Stimulated activated CD4-positive, alpha-beta T cell treated with anti-CD3 and anti-CD28 coated beads, Interleukin-4, amount 100 ng/mL, for 48 hours (primary cell): ENCODE data around the gene SPECC1L.
A peak's percentile ranks its signal among the peaks of the same experiment; 100 is the strongest.

Experiments used
- DNase-seq, 2 donors: peaks; one replicate each; pipeline ENCODE4 v3.0.0-alpha.2; 2020; ENCODE audit warnings: low read depth in 2 of 2

The SPECC1L gene

DNA sequence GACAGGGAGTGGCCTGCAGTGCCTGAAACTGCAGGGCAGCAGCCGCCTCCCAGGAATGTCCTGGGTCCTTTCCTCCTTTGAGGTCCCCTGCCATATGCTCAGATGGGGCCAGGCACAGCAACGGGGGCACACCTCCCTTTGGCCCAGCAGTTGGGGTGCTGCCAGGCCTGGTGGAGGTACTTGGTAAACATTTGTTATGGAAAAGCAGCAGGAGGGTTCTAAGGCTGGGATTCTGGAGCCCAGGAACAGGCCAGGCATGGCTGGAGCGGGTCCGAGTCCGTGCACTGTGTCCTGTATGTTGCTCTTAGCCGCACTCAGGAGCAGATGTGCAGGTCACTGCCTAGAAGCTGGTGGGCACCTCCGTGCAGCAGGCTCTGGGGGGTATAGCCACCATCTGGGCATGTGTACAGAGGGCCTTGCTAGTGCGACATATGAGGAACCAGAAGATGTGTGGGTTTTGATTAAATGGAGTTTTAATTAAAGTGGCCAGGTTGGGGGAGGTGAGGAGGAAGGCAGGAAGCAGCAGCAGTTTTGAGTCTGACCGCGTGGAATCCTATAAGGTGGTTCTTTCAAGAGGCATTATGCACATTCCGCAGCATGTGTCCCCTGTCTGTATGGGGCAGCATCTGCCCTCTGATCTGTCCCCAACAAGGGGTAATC is 158.2 kb downstream of the SPECC1L start:
- no peak for DNase-seq

DNA sequence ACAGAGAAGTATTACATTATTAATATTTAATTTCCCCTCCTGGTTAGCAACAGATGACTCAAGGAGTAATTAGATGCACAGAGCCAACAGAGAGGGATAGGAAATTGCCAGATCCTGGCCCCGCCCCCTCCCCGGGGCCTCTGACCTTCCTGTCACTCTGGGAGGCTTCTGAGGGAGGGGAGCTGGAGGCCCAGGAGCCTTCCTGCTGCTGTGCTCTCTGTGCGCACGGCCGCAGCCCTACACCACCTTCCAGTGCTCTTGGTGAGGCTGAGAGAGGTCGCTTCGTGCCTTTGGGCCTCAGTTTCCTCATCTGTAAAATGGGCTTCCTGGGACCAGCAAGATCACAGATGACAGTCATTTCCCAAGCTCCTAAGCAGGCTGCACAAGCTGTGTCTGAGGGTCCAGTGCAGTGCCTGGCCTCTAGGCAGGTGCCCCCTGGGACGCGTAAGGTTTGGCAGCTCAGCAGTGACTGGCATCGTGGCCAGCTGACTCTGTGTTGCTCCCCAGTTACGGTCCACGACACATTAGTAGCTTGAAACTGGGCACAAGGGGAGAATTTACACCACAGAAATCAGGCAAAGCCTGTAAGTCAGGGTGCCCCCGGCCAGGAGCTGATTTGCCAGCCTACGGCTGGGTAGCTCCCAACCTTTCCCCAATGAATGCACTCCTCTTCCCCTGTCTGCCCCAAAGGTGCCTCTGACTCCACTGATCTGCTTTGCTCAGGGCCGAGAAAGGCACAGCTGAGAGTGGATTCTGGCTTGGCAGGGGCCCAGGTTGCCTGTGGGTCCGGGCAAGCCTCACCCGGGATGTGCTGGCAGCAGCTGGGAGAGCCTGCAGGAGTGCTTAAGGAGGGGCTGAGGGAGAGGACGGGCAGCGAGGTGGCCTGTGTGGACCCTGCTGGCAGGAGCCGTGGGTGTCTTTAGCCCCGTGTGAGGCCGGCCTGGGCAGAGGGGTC is 159.1 kb downstream of the SPECC1L start:
- peak; percentile 64 to 68 for DNase-seq

DNA sequence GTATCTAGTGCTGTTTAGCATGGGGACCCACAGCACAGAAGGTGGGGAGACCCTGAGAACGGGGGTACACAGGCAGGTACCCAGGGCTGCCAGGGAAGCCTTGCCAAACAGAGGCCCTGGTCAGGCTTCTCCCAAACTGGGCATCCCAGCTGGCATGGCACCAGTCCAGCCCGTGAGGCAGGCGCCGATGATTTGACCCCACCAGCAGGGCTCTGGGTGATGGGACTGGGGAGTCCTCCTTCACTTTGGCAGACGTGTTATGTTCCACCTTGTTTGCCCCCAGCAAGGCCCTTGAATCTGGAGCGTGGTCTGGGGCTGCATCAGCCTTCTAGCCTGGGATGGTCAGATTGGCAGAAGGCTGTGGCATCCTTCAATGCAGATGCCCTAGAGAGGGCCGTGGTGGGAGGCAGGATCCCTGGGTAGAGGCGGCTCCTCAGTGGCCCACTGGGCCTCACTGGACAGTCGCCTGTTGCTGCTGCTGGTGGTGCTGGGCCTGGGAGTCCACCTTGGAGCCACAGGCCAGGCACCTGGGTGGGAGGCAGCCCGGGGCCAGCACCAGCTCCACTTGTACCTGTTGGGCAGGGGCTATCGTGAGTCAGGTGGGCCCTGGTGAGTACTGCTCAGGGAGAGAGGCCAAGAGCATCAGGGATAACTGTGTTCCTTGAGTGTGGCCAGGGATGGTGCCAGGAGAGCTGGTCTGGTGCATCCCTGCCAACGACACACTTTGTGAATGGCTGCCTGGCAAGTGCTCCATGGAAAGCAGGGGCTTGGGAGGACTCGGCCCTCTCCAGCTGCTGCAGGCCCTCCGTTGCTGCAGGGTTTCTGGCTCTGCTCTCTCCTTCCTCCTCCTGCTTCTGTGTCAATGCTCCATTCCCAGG is 160.0 kb downstream of the SPECC1L start:
- no peak for DNase-seq

DNA sequence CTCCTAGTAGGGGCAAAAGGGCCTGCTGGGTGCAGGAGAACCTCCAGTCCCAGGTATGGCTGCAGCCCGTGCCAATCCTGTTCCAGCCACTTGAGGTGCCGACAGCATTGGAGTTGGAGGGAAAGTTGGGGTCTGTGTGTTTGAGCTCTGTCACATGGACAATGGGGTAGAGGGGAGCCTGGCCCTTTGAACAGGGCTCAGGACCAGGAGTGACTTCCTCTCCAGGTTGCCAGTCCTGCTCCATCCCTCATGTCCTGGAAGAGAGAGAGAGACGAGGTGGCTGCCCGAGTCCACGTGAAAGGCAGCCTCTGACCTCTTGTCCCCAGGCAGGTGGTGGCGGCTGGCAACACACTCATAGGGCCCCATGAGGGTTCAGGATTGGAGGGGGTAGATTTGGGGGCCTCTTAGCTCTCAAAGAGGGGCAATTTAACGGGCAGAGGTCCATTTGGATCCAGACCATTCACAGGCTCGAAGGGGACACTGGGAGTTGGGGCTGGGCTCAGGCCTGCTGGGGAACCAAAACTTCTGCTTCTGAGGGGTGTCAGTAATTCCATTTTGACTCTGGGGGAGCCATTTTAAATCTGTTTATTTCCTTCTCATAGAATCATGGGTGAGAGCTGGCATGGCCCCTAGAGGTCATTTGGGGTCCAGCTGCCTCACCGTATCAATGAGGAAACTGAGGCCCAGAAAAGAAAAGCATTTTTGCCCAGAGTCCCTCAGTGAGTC is 160.8 kb downstream of the SPECC1L start:
- no peak for DNase-seq

DNA sequence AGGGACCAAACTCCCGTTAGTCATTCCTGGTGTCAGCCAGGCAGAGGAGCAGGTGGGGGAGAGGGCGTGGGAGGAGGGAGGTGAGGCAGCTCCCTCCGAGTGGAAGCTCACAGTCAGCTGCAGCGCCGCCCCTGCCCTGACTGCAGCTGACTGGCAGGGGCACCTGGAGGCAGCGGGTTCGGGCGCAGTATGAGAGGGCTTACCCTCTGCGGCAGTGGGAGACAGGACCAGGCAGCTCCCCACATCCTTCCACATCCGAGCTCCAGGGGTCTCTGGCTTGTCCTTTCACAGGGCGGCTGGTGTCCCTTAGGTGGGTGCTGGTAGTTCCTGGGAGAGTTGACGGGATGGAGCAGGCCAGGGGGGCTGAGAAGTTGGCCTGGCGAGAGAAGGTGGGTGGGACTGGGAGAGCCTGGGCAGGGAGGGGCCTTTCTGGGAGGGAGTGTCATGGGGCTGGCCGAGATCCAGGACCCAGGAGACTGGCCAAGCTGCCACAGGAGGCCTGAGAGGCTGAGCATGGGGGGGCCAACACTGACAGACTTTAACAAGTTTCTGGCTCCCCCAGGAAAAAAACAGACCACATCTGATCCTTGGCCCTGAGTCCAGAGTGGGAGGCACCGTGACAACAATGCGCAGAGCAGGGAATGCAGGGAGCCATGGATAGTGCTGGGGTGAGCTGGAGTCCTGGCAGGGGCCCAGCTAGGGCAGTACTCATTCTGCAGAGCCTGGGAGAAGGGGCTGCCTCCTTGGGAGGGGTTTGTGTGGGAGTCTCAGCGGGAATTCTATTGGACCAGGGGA is 161.6 kb downstream of the SPECC1L start:
- no peak for DNase-seq

DNA sequence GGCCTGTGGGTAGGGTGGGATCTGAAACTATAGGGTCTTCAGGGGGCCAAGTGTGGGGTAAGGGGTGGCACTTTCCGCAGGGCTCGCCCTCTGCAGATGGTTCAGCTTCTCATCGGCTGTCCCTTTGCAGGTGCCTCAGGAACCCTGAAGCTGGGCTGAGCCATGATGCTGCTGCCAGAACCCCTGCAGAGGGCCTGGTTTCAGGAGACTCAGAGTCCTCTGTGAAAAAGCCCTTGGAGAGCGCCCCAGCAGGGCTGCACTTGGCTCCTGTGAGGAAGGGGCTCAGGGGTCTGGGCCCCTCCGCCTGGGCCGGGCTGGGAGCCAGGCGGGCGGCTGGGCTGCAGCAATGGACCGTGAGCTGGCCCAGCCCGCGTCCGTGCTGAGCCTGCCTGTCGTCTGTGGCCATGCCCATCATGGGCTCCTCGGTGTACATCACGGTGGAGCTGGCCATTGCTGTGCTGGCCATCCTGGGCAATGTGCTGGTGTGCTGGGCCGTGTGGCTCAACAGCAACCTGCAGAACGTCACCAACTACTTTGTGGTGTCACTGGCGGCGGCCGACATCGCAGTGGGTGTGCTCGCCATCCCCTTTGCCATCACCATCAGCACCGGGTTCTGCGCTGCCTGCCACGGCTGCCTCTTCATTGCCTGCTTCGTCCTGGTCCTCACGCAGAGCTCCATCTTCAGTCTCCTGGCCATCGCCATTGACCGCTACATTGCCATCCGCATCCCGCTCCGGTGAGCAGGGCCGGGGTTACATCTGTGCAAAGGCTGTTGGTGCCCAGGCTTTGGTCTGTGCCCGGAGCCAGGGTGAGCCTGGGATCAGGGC is 162.6 kb downstream of the SPECC1L start:
- DNase-seq: no peak

DNA sequence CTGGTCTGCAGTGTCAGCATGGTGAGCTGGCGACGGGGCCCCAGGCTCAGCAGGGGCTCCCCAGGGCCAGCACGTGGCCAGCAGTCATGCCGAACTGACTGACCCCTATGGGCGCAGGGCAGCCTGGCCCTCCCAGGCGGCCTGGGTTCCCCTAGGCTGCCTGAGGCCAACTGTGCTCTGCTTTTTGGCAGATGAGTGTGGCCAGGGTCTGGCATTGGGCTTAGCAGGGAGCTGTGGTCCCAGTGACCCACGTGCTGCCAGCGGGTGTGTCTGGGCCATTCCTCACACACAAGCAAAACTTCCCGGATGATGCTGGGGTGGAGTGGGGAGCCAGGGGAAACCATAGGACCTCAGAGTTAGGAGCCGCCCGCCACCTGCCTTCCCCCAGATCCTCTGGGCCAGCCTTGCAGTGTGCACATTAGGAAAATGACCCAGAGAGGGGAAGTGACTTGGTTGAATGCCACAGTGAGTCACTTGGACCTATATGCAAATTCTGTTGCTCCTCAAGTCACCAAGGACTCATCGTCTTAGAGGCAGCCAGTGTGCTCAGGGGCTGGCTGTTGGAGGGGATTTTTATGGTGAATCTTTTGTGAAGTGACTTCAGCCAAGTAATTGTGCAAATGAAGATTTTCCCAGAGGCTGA is 163.3 kb downstream of the SPECC1L start:
- DNase-seq: no peak

DNA sequence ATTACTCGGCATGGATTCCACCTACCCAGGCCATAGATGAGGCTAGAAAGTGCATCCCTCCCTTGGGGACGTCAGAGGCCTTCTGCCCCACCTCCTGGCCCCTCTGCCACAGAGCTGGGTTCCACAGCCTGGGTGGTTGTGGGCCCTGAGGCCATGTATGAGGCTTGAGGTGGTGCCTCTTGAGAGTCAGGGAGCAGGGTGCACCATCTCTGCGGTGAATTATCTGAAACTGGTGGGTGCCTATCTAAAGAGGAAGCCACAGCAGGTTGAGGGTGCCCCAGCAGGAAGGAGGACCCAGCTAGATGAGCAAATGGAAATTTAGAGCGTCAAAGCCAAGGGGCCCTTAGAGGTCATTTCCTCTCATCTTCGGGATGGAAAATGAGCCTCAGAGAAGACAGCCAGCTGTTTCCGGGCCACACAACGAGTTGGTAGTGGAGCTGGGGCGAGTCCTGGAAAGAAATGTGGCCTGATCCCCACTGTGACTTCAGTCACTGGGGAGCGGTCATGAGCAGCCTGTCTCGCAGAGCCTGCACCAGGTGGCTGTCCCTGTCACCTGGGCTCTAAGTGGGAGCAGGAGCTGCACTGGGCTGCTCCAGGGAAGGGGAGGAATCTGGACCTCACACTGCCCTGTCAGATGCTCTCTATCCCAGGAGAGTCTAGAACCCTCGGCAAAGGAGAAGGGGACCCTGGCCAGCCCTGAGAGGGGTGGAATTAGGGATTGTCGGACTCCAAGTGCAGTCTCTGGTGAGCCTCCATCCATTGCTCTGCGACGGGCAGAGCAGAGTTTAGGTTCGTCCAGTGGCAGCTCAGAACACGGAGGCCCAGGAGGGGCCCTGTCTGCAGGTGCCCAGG is 164.1 kb downstream of the SPECC1L start:
- DNase-seq: peak; percentile 49 to 60

DNA sequence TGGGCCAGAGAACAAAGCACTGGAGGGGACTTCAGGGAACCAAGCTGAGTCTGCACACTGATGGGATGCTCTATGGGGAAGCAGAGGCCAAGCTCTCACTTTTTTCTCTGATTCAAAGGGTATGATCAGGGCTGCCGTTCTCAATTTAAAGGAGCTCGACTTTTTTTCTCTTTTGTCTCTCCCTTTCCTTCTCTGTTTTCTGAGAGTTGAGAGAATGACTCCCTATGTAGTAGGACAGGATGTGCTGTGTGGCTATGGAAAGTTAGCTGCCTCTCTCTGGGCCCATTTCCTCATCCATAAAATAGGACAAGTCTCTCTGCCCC is 164.7 kb downstream of the SPECC1L start:
- DNase-seq: no peak

DNA sequence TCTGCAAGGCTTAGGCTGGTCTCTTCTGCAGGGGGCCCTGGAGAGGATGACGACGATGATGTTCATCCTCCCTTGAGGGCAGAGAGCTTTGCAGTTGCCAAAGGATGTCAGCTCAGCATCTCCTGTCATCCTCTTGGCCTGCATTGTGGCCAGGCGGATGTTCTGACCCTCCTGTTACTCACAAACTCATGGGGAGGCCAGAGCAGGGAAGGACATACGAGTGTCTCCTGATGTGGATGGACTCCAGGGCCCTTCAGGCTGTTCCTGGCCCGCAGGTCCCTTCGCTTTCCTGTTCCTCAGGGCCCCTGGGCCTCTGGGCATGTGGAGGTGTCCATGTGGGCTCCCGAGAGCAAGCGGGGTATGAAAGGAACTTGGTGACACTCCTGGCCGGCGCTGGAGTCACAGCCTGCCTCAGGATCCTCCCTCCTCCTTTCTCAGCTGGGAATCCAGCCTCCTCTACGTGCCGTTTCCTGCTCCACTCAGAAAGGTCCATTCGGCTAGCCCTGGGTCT is 165.3 kb downstream of the SPECC1L start:
- no peak for DNase-seq

DNA sequence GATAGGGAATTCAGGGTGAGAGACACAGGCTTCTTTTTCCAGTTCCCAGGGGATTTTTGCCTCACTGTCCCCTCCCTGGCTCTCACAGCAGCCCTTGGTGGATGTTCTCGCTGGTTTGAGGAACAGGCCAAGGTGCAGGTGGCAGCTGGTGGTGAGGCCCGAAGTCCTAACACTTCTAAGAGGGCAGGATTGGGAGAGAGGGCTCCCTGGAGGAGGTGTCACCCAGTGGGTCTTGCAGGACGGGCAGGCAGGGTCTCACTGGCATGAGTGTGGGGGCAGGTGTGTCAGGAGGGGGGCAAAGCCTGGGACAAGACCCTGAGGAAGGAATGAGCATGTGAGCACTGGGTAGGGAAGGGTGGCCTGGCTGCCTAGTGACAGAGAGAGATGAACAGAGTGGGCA is 165.9 kb downstream of the SPECC1L start:
- no peak for DNase-seq

DNA sequence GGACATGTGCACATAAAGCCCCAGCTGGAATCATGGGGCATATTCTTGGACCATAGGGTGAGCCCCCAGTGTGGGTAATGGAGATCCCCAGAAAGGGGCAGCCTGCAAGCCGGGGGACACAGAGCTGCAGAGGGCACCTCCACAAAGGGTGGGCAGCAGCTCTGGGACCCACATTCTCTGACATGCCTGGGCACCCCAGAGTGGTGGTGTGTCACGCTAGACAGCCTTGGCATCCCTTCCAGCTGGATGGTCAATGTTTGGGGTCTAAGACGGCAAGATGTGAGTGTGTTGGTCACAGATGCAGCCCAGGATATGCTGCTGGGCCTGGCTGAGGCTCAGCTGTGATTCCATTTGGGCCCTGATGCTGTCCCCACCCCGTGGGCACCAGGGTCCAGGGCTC is 166.5 kb downstream of the SPECC1L start:
- DNase-seq: no peak

DNA sequence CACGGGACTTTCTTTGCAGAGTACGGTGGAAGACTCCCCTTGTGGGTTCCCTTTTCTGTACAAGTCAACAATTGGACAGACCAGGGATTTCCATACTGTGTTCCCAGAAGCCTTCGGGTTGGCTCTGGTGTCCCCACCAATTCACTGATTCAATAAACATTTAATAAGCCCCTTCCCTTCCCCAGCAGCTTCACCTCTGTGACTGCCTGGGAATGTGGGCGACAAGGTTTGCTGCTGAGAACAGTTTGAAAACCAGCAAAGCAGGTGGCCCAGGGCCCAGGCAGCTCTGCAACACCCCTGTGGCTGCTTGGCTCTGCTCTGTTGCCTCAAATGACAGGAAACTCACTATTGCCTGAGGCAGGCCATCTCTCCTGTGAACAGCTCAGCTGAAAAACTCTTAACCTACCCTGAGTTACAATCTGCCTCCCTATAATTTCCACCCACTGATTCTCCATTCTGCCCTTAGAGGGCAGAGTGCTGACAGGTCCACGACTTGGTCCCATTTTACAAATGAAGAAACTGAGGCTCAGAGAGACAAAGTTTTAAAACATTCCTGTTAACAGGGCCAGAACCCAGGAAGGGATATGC is 167.2 kb downstream of the SPECC1L start:
- no peak for DNase-seq

DNA sequence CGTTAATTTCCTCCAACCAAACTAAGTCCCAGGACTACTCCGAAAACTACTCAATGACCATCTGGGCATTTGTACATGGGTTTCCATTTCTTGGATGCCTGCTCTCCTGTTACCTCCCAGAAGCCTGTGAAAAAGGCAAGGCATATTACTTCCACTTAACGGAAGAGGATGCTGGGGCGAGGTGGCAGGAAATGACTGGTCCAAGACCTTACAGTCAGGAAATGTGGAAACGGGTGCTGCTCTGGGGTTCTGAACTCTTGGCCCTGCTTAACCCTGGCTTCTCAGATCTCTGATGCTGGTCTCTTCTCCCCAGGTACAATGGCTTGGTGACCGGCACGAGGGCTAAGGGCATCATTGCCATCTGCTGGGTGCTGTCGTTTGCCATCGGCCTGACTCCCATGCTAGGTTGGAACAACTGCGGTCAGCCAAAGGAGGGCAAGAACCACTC is 169.7 kb downstream of the SPECC1L start:
- DNase-seq: no peak

DNA sequence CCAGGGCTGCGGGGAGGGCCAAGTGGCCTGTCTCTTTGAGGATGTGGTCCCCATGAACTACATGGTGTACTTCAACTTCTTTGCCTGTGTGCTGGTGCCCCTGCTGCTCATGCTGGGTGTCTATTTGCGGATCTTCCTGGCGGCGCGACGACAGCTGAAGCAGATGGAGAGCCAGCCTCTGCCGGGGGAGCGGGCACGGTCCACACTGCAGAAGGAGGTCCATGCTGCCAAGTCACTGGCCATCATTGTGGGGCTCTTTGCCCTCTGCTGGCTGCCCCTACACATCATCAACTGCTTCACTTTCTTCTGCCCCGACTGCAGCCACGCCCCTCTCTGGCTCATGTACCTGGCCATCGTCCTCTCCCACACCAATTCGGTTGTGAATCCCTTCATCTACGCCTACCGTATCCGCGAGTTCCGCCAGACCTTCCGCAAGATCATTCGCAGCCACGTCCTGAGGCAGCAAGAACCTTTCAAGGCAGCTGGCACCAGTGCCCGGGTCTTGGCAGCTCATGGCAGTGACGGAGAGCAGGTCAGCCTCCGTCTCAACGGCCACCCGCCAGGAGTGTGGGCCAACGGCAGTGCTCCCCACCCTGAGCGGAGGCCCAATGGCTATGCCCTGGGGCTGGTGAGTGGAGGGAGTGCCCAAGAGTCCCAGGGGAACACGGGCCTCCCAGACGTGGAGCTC is 170.2 kb downstream of the SPECC1L start:
- DNase-seq: no peak

DNA sequence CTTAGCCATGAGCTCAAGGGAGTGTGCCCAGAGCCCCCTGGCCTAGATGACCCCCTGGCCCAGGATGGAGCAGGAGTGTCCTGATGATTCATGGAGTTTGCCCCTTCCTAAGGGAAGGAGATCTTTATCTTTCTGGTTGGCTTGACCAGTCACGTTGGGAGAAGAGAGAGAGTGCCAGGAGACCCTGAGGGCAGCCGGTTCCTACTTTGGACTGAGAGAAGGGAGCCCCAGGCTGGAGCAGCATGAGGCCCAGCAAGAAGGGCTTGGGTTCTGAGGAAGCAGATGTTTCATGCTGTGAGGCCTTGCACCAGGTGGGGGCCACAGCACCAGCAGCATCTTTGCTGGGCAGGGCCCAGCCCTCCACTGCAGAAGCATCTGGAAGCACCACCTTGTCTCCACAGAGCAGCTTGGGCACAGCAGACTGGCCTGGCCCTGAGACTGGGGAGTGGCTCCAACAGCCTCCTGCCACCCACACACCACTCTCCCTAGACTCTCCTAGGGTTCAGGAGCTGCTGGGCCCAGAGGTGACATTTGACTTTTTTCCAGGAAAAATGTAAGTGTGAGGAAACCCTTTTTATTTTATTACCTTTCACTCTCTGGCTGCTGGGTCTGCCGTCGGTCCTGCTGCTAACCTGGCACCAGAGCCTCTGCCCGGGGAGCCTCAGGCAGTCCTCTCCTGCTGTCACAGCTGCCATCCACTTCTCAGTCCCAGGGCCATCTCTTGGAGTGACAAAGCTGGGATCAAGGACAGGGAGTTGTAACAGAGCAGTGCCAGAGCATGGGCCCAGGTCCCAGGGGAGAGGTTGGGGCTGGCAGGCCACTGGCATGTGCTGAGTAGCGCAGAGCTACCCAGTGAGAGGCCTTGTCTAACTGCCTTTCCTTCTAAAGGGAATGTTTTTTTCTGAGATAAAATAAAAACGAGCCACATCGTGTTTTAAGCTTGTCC is 171.0 kb downstream of the SPECC1L start:
- no peak for DNase-seq
